Pons (tissue), 1 donor: Measurements from ENCODE around the gene DNAJA4.

Experiments
- DNase-seq: peaks from one replicate; pipeline ENCODE4 v3.0.0-alpha.2; 2016; ENCODE audit warnings: low spot score

DNAJA4 gene

DNA sequence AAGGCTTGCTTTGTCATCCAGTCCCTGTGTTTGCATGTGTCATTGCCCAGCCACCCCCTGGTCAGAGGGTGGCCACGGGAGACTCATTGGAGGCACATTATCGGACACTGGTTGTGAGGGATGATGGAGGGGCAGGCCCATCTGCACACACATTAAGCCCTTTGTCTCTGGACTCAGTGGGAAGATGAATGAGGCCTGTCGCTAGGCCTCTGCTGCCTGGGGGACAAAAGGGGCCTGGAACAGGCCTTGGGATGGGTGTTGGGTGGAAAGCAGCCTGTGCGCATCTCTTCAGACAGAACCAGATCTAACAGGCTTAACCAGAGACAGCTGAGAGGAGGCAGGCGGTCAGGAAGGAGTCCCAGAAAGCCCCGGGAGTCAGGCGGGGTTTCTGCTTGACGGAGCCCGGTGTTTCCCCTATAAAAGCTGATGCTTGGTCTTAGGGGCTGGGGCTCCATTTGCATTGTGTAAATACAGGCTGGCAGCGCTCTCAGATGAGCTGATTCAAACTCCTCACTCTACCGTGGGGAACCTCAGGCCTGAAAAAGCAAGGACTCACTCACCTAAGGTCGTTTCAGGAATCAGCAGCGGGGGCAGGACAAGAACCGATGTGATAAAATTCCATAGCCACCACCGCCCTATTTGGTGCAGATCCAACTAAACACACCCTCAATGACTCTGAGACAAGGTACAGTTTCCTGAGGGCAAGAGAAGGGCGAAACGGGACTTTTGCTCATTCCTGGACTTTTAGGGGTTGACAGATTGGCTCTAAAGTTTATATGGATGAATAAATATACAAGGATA is 52.1 kb downstream of the DNAJA4 start:
- DNase-seq, result peak; percentile 95

DNA sequence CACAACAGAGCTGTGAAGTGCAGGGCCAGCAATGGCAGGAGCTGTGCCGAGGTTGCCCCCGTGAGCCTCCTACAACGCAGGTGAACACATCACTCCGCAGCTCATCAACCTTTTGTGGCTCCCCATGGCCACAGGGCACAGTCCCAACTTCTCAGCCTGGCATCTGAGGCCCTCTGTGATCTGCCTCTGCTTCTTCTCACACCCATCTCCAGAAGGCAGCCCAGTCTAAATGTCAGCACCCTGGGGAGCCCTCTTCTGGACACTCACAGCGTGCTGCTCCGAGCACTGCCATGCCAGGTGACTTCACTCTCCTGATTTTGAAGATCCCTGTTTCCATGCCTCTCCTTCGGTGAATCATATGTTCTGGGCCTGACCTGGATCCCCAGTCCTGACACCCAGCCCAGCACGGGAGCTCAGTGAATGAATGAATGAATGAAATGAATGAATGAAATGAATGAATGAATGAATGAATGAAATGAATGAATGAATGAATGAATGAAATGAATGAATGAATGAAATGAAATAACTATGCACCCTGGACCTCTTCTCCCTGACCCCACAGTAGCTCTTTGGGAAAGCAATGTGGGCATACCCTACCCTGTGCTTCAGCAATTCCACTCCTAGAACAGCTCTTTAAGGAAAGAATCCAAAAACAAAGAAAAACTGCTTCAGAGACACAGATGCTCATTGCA is 52.9 kb downstream of the DNAJA4 start:
- no peak for DNase-seq

DNA sequence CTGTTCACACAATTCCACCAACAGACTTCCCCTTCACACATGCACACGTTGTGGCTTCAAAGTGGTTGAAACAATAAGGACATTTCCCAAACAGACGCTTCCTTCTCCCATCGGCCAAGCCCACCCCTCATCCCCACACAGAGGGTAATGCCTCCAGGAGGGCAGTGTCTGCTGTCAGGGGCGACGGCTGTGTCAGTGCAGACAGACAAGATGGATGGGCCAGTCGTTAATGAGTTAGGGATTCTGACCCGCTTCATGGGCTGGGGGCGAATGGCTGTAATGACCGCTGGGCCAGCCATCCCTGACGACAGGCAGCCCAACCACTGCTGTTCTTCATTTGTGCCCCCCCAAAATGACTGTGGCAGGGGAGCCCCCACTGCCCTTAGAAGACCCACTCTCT is 55.2 kb downstream of the DNAJA4 start:
- no peak for DNase-seq

DNA sequence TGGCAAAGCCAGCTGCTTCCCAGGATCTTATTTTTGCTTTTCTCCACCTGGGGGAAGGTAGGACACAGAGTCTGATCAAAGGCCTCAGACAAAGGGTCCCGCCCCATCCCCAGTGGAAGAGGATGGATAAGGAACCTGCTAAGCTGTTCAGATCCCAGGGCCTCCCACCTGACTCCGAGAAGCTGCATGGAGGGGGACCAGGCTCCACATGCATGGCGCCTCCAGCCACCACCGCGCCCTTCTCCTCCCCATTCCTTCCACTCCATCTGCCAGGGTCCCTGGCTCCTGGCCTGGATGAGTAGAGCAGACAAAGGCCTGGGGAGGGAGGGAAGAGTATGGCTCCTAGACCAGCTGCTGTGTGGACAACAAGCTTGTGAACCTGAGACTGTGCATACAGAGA is 55.8 kb downstream of the DNAJA4 start:
- no peak for DNase-seq

DNA sequence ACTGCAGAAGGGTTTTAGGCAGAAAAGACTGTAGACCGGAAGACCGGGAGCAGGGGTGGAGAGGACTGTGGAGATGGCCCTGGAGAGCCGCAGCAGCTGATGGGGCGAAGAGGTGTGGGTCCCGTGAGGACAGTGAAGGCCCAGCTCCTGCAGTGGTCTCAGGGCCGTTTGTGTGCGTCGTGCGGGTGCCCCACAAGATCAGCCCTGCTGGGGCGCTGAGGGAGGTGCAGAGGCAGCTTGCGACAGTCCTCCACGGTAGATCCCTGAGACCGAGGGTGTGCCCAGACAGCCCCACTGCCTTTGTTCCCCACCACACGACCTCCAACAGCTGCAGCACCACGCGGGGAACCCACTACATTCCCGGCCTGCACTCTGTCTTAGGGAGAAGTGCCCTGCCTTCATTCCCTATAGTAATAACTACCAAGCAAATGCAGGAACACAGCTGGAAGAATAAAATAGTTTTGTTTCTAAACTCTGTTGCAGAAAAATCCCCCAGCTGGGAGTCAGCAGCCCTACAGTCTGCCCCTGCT is 56.7 kb downstream of the DNAJA4 start:
- no peak for DNase-seq

DNA sequence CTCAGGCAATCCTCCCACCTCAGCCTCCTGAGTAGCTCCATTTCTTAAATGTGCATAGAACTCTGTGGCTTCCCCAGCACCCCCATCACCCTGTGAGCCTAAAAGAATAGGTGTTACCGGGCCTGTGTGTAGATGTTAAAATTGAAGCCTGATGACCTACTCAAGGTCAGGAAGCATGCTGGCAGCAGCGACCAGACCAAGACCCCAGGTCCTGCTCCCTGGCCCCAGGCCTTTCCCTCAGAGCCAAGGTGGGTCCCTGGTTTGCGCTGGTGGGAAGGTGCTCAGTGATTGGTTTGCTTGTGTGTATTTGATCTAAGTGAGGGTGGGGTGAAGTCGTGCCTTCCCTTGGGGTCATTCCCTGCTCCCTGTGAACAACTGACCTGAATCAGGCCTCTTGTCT is 57.4 kb downstream of the DNAJA4 start:
- no peak for DNase-seq

DNA sequence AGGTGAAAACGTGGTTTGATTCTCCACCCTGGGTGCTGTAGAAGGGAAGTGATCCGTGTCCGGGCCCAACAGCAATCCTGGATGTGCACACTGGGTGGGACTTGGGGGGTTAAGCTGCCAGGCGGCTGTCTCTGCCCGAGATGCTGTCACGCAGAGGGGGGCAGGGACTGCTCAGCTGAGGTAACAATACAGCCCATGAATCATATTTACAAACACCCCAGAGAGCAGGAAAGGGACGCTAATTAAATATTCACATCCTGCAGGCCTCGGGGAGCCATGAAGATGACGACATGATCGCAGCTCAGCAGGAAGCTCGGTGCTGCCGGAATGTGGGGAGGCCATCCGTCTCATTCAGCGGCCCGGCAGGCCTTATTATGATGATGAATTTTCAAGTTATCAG is 57.9 kb downstream of the DNAJA4 start:
- no peak for DNase-seq

DNA sequence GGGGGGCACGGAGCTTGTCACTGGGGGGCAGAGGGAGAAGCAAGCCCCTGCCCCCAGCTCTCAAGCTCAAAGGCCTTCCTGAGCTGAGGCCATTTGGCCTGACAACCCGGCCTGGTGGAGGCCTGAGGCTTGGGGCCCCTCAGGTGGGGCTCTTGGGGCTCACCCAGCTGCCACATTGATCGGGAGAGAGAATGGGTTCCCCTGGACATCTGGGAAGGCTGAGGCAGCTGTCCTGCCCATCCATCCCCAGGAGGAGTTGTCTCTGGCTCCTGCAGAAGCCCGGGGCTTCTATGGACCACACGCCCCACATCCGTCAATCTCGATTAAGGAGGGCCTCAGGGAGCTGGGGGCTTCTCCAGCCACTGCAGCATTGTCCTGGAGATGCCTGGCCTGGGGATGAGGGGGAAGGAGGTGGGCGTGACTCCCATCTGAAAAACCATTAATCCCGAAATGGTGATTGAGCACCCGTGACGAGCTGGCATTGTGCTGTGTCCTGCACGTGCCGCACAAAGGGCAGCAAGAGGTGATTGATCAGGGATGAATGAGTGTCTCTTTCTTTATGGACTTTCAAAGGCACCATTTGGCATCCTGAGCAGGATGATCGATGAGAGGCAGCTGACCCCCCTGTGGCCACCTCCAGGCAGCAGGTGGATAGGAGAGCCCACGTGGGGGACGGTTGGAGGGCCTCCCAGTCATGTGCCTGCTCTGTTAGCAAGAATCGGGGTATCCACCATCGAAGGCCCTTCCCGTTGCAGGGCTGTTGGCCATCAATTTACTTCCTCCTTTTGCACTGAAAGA is 58.6 kb downstream of the DNAJA4 start:
- no peak for DNase-seq

DNA sequence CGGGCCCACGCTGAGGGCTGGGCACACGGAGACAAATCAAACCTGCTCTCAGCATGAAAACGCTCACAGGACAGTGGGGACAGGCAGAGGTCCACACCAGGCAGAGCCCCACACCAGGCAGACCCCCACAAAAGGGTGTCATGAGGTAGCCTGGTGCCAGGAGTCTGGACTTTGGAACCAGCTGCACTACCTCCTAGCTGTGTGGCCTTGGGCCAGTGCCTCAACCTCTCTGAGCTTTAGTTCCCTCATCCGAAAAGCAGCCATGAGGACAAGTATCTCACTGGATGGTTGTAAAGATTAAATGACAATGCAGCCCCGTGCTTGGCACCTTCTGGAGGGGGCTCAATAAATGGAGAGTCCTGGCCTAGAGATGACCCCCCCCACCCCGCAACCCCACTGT is 59.3 kb downstream of the DNAJA4 start:
- no peak for DNase-seq

DNA sequence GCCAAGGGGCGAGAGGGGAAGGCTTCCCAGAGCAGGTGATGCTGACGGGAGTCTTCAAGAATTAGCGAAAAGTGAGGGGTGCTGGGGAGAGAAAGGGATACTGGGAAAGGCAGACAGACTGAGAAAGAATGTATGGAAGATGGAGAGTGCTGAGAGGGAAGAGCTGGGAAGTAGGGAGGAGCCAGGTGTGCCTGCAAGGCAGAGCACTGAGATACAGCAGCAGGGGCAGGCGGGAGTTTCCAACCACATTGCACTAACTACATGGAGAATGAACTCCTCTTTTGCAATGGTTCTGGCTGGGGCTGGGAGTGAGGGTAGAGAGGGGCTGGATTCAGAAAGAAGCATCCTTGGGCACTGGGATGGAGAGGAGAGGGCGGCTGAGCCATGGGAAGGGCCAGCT is 59.8 kb downstream of the DNAJA4 start:
- DNase-seq, result no peak

DNA sequence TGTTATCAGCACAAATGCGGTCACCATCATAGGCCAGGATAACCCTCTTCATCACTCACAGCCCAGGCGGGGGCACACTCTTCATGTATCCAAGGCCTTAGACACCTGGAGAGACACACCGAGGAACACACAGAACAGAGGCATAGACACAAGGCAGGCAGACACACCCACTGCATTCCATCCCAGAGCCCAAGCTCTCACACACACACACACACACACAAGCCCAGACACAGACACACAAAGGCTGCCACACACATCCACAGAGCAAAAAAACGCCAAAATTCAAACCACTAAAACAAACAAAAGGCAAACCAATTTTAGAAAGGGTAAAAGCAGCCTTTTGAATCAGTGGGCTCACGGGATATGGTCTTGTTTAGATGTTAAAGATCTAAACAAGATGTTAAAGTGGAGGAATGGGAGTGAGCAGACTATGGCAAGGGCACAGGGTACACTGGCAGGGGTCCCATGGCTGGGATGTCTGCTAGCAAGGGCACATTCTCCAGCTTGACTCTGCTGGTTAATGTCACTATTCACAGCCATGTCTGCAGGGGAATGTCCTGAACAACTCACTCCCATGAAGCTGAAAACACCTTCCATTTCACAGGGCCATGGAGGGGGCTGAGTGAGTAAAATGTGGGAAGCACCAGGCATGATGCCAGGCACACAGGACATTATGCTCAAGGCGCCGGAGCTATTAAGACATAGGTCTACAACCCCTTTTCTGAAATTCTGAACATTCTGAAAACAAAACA is 60.9 kb downstream of the DNAJA4 start:
- DNase-seq, result no peak

DNA sequence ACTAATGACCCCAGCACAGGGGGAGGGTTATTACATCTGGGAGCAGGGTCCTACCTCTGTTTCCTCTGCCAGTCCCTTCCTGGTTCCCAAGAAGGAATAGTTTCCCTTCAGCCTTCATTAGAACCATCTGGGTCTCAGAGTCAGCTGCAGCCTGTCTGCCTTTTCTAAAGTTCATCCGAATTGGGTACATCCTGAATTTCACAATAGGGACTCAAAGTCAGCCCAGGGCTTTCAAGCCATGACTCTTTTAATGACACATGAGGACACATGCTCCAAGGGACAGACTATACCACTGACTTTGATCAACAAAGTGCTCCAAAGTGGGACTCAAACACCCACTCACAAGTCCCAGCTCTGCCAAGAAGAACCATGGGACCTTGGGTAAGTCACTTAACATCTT is 63.1 kb downstream of the DNAJA4 start:
- no peak for DNase-seq

DNA sequence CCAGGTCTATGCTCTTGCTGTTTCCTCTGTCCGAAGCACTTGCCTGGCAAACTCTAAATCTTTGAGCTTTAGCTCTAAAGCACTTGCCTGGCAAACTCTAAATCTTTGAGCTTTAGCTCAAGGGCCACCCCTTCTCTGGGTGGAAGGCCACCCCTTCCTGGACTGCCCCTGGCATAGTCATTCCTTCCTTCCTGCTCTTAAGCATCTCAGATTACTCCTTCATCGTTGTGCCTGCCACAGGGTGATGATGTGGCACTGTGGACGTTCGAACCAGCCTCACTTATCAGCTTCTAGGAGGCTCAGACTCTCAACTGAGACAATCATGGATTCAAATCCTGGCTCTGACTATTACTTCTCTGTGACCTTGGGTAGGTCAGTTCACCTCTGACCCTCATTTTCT is 65.3 kb downstream of the DNAJA4 start:
- DNase-seq, result no peak
